ENCODE measurements around the gene DNAJC28.
A peak's percentile ranks its signal among the peaks of the same experiment; 100 is the strongest.

The DNAJC28 gene

GRCh38 chr21:33493756-33494155, 2.2 kb upstream of the DNAJC28 start:
- no peak for DNase-seq
- Histone ChIP-seq H3K36me3 (replicated peaks) (no peaks in the 10 kb centered on the region), H3K27me3 (replicated peaks) (no peaks in the 10 kb centered on the region), H3K27ac (no peak overlapping the region), H3K4me3 (ENCODE audit: low read depth, low read length) (no peak overlapping the region)
- in situ Hi-C loops (cut with HindIII; ENCODE audit: low pct_ligation_motif_present, low sequenced_read_pairs), result no loop called here
- no peak for TF ChIP-seq CTCF (IDR thresholded peaks at IDR 0.05; ENCODE audit: low read depth, low read length, missing control alignments)

- in situ Hi-C loops (cut with HindIII; ENCODE audit: low pct_ligation_motif_present, low sequenced_read_pairs), result no loop called here
Observed at GRCh38 chr21:33492571-33492970, 1.1 kb upstream of the DNAJC28 start.

GRCh38 chr21:33490991-33491372, 534 bp downstream of the DNAJC28 start:
- H3K27me3 ChIP-seq (replicated peaks), result no peaks in the 10 kb centered on the region
- H3K36me3 ChIP-seq (replicated peaks), result no peaks in the 10 kb centered on the region
- DNase-seq, result no peak
- peak overlapping the region; percentile 77 for H3K27ac ChIP-seq
- in situ Hi-C loops (cut with HindIII; ENCODE audit: low pct_ligation_motif_present, low sequenced_read_pairs), result no loop called here
- TF ChIP-seq CTCF (IDR thresholded peaks at IDR 0.05; ENCODE audit: low read depth, low read length, missing control alignments), result no peak
- peak overlapping the region; percentile 90 for H3K4me3 ChIP-seq (ENCODE audit: low read depth, low read length)

More at GRCh38 chr21:33492571-33492970, 1.1 kb upstream of the DNAJC28 start:
- Histone ChIP-seq H3K27ac (no peak overlapping the region), H3K36me3 (replicated peaks) (no peaks in the 10 kb centered on the region), H3K27me3 (replicated peaks) (no peaks in the 10 kb centered on the region), H3K4me3 (ENCODE audit: low read depth, low read length) (no peak overlapping the region)
- TF ChIP-seq CTCF (IDR thresholded peaks at IDR 0.05; ENCODE audit: low read depth, low read length, missing control alignments), result no peak
- DNase-seq, result peak; percentile 19

GRCh38 chr21:33488936-33489335, 2.6 kb downstream of the DNAJC28 start:
- no peak for TF ChIP-seq CTCF (IDR thresholded peaks at IDR 0.05; ENCODE audit: low read depth, low read length, missing control alignments)
- Histone ChIP-seq H3K4me3 (ENCODE audit: low read depth, low read length) (no peak overlapping the region), H3K36me3 (replicated peaks) (no peaks in the 10 kb centered on the region), H3K27ac (no peak overlapping the region), H3K27me3 (replicated peaks) (no peaks in the 10 kb centered on the region)
- in situ Hi-C loops (cut with HindIII; ENCODE audit: low pct_ligation_motif_present, low sequenced_read_pairs), result no loop called here
- no peak for DNase-seq

GRCh38 chr21:33487996-33488395, 3.5 kb downstream of the DNAJC28 start:
- TF ChIP-seq CTCF (IDR thresholded peaks at IDR 0.05; ENCODE audit: low read depth, low read length, missing control alignments), result no peak
- in situ Hi-C loops (cut with HindIII; ENCODE audit: low pct_ligation_motif_present, low sequenced_read_pairs), result no loop called here

GRCh38 chr21:33481314-33481943, 10.1 kb downstream of the DNAJC28 start:
- in situ Hi-C loops (cut with HindIII; ENCODE audit: low pct_ligation_motif_present, low sequenced_read_pairs), result no loop called here

More at GRCh38 chr21:33487996-33488395, 3.5 kb downstream of the DNAJC28 start:
- Histone ChIP-seq H3K36me3 (replicated peaks) (no peaks in the 10 kb centered on the region), H3K27ac (no peak overlapping the region), H3K27me3 (replicated peaks) (no peaks in the 10 kb centered on the region), H3K4me3 (ENCODE audit: low read depth, low read length) (no peak overlapping the region)
- DNase-seq, result no peak

More at GRCh38 chr21:33481314-33481943, 10.1 kb downstream of the DNAJC28 start:
- no peaks in the 10 kb centered on the region for H3K36me3 ChIP-seq (replicated peaks)
- H3K4me3 ChIP-seq (ENCODE audit: low read depth, low read length), result no peak overlapping the region
- H3K27me3 ChIP-seq (replicated peaks), result no peaks in the 10 kb centered on the region
- no peak for TF ChIP-seq CTCF (IDR thresholded peaks at IDR 0.05; ENCODE audit: low read depth, low read length, missing control alignments)
- DNase-seq, result no peak
- H3K27ac ChIP-seq, result no peak overlapping the region

Data from brain microvascular endothelial cell (primary cell).